ENCODE measurements around the gene GRIK2. TPM values are rescaled to one million over a fixed set of nuclear protein-coding genes. Genes with fewer than 3 reads are reported as not detected.

The GRIK2 gene
- total RNA-seq, 1 donor from 2014 or later = 0.11 TPM

DNA sequence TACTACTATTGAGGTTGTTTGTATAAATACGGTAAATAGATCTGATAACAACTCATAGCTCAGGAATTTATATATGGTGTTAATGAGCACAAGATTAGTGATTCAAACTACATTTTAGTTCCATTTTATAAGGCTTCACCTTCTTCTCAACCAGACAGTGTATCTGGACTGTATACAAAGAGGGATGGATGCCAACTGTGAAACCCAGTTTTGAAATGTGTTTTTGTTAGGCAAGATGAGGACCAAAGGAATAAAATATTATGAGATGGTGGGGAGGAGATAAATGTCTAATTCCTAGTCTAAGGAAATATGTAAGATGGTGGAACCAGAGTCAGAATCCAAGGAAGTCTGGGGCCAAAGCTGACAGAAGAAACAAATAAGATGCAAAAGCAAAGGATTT, 329.0 kb downstream of the GRIK2 start:
- H3K36me3 Mint-ChIP-seq (ENCODE audit: low read depth) = no peaks in the 10 kb centered on the region
- H3K27ac Mint-ChIP-seq = no peak overlapping the region
- no peak for ATAC-seq (ENCODE audit: low read depth)
- H3K27me3 Mint-ChIP-seq = no peaks in the 10 kb centered on the region
- ChIA-PET CTCF (no interaction called here), POLR2A (no interaction called here)
- TF ChIP-seq, protein P1, sequence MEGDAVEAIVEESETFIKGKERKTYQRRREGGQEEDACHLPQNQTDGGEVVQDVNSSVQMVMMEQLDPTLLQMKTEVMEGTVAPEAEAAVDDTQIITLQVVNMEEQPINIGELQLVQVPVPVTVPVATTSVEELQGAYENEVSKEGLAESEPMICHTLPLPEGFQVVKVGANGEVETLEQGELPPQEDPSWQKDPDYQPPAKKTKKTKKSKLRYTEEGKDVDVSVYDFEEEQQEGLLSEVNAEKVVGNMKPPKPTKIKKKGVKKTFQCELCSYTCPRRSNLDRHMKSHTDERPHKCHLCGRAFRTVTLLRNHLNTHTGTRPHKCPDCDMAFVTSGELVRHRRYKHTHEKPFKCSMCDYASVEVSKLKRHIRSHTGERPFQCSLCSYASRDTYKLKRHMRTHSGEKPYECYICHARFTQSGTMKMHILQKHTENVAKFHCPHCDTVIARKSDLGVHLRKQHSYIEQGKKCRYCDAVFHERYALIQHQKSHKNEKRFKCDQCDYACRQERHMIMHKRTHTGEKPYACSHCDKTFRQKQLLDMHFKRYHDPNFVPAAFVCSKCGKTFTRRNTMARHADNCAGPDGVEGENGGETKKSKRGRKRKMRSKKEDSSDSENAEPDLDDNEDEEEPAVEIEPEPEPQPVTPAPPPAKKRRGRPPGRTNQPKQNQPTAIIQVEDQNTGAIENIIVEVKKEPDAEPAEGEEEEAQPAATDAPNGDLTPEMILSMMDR (IDR thresholded peaks at IDR 0.05) = no peak
- intact Hi-C loops (cut with micrococcal nuclease) = no loop called here
- no peaks in the 10 kb centered on the region for H3K4me1 Mint-ChIP-seq
- peaks cover under 1% of the 10 kb centered on the region for H3K9me3 Mint-ChIP-seq
- H3K4me3 Mint-ChIP-seq = no peak overlapping the region
- no peak for DNase-seq

DNA sequence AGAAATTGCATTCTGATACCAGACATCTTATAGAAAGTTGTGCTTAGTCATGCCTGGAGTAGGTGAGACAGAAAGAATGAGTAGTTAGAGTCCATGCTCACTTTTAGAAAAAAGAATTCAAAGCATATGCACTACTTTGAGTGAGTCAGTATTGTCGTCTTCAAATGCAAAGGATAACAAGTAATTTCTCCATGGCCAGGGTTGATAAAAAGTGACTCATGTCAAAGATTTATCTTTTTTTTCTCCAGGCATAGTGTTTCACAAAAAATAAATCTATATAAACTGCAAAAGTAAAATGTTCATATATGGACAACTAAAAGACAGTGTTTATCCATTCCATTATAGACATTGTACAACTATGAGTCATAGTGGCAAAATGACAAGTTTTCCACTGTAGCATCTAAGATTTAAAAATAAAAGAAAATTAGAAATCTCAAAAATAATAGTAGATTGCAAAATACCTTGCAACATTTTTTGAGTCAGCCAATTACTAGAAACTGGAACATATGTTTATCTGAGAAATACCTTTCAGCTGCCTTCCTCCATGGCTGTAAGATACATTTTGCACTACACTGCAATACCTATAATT, 329.6 kb downstream of the GRIK2 start:
- Mint-ChIP-seq H3K4me3 (no peak overlapping the region), H3K27ac (no peak overlapping the region), H3K4me1 (no peaks in the 10 kb centered on the region), H3K36me3 (ENCODE audit: low read depth) (no peaks in the 10 kb centered on the region), H3K9me3 (peaks cover 2% of the 10 kb centered on the region), H3K27me3 (no peaks in the 10 kb centered on the region)
- CTCF ChIA-PET = no interaction called here
- intact Hi-C loops (cut with micrococcal nuclease) = no loop called here
- TF ChIP-seq, protein P1 (IDR thresholded peaks at IDR 0.05) = no peak
- ATAC-seq (ENCODE audit: low read depth) (no peak), DNase-seq (no peak)
- POLR2A ChIA-PET = no interaction called here

DNA sequence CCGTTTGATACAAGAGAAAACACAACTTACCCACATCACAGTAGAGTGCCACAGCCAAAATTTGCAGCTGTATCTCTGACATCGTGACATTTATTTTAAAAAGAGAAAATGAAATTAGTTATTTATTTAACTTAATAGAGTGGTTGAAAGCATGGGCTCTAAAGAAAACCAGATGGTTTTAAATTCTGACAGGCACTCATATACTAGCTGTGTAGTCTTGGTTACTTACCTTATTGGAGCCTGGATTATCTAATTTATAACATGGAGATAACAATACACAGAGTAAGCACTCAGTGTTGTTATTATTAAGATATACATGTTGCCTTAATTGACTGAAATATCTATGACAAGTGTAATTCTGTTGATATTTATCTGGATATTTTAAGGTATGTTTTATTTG, 334.9 kb downstream of the GRIK2 start:
- Mint-ChIP-seq H3K9me3 (peaks cover 2% of the 10 kb centered on the region), H3K4me3 (no peak overlapping the region), H3K27ac (no peak overlapping the region), H3K27me3 (no peaks in the 10 kb centered on the region), H3K36me3 (ENCODE audit: low read depth) (no peaks in the 10 kb centered on the region), H3K4me1 (no peaks in the 10 kb centered on the region)
- ChIA-PET POLR2A (no interaction called here), CTCF (no interaction called here)
- TF ChIP-seq, protein P1 (IDR thresholded peaks at IDR 0.05) = no peak
- intact Hi-C loops (cut with micrococcal nuclease) = no loop called here
- ATAC-seq (ENCODE audit: low read depth) = no peak
- no peak for DNase-seq

DNA sequence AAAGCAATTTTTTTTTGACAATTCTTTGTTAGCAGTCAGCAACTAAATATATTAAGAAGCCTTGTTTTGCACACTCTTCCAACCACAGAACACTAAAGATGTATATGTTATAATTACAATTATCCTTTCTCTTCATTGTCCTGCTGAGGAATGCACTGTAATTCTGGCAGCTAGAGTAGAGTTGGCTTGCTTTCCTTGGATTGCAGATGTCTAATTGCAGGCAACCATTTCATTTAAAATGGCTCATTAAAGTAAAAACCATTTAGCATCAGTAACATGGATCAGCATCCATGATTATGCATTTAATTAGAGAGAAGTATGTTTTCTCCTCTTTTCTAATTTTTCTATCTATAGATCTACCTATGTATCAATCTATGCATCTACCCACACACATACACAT, 335.4 kb downstream of the GRIK2 start:
- TF ChIP-seq, protein P1 (IDR thresholded peaks at IDR 0.05) = no peak
- DNase-seq (no peak), ATAC-seq (ENCODE audit: low read depth) (no peak)
- Mint-ChIP-seq H3K4me3 (no peak overlapping the region), H3K36me3 (ENCODE audit: low read depth) (no peaks in the 10 kb centered on the region), H3K27me3 (no peaks in the 10 kb centered on the region), H3K4me1 (no peaks in the 10 kb centered on the region), H3K9me3 (peaks cover 2% of the 10 kb centered on the region), H3K27ac (no peak overlapping the region)
- POLR2A ChIA-PET = no interaction called here
- intact Hi-C loops (cut with micrococcal nuclease) = no loop called here
- CTCF ChIA-PET = no interaction called here

DNA sequence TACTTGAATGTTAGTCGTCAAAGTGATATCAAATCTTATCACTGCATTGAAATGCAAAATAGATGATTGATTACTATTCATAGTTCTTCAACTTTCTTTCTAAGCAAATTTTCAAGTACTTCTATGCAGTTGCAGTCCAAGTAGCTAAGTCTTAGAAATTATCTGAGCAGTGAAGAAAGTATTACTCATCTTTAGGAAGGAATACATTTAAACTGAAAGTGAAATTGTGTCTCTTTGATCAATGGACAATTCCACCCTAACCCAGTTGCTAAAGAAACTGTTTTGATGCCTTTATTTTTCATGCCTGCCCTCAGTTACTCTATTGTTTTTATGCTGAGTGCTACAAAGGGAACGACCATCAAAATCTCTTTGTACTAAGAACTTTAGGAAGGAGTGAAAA, 337.4 kb downstream of the GRIK2 start:
- ATAC-seq (ENCODE audit: low read depth) (no peak), DNase-seq (no peak)
- H3K9me3 Mint-ChIP-seq = peaks cover 6% of the 10 kb centered on the region
- H3K4me1 Mint-ChIP-seq = no peaks in the 10 kb centered on the region
- no peaks in the 10 kb centered on the region for H3K36me3 Mint-ChIP-seq (ENCODE audit: low read depth)
- H3K4me3 Mint-ChIP-seq = no peak overlapping the region
- POLR2A ChIA-PET = no interaction called here
- H3K27ac Mint-ChIP-seq = no peak overlapping the region
- intact Hi-C loops (cut with micrococcal nuclease) = no loop called here
- no peaks in the 10 kb centered on the region for H3K27me3 Mint-ChIP-seq
- CTCF ChIA-PET = no interaction called here
- TF ChIP-seq, protein P1 (IDR thresholded peaks at IDR 0.05) = no peak
